GM19455 (cell line): Measurements from ENCODE around the gene FHIT.

ENCODE experiments used
- ATAC-seq: cut with Tn5 transposase; IDR thresholded peaks from one replicate; pipeline ENCODE4 v1.9.1; 2021; ENCODE audit not compliant: unreplicated experiment

Gene FHIT

DNA sequence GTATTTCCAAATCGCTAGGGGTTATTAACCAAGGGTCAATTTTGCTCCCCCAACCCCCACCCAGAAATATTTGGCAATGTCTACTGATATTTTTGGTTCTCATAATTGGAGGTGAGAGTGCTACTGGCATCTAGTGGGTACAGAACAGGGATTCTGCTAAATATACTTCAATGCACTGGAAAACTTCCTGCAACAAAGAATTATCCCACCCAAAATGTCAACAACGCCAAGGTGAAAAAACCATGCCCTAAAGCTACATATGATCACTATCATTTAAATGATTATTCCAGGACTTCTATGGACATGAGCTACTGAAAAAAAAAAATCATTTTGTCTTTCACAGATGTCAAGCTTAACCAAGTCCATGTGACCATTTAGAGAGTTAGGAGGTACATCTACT, 867.9 kb downstream of the FHIT start:
- ATAC-seq: no peak

DNA sequence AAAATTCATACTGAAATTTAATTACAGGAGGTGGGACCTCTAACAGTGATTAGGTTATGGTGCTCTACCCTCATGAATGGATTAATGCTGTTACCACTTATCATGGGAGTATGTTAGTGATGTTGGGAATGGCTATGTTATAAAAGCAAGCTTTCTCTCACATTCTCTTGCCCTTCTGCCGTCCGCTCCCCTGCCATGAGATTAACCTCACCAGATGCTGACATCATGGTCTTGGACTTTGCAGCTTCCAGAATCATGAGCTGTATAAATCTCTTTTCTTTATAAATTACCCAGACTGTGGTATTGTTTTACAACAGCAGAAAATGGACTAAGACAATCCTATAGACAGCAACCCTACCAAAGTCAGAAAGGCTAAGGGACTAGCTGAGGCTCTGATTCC, 884.8 kb downstream of the FHIT start:
- ATAC-seq: no peak

DNA sequence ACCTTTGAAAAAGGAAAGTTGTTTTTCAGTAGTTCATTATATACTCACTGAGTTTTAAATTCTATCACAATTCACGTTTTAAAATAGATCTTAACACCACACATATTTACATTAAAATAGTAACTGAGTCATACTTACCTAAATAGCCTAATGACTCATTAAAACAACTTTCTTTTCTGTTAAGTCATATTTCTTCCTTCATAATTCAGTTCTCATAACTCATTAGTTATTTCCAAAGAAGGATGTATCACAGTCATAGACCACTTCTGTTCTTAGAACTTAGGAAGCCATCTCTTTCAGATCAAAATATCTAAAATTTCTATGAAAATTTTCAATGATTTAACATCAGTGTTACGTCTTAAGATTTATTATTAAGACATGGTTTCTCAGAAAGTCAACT, 885.9 kb downstream of the FHIT start:
- no peak for ATAC-seq

DNA sequence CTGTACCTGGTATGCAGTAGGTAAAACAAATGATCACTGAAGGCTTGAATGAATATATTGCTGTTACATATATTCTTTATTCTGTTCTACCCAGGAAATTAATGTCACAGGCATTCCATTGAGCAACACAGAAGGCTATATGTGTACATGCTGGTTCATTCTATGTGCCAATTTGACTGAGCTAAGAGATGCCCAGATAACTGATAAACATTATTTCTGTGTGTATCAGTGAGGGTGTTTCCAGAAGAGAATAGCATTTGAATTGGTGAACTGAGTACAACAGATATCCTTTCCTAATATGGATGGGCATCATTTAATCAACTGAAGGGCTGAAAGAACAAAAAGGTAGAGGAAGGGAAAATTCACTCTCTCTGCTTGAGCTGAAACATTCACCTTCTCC, 886.8 kb downstream of the FHIT start:
- ATAC-seq: no peak

DNA sequence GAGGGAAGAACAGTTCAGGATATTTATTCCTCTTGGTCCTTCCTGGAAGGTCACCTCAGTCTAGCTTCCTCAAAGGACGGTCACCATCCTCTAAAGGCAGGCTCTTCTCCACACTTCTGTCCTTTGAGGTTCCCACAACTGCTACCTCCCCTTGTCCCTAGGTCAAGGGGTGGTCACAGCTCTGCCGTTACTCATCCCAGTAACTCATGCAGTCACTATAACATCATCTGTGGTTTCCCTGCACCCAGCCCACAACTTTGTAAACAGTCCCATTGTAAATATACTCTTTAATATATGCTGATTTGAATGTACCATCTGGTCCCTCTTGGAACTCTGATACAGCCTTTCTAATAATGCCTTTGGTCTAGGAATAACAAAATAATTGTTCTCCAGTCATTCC, 887.4 kb downstream of the FHIT start:
- ATAC-seq: no peak

DNA sequence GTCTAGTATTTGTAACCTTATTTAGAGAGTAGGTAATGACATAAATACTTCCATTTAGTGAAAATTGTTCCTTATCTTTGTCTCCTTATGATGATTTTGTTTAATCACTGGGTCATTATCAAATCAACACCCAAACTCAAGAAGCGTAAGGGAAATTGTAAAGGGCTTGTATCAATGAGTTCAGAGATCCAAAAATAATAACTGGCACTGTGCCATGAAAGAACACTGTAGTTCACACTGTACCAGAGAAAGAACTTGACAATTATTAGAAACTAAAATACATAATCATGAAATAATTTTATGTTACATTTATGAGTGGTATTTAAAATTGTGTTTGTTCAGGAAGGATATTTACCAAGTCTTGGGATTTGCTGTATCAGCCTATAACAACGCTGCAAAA, 895.4 kb downstream of the FHIT start:
- no peak for ATAC-seq

DNA sequence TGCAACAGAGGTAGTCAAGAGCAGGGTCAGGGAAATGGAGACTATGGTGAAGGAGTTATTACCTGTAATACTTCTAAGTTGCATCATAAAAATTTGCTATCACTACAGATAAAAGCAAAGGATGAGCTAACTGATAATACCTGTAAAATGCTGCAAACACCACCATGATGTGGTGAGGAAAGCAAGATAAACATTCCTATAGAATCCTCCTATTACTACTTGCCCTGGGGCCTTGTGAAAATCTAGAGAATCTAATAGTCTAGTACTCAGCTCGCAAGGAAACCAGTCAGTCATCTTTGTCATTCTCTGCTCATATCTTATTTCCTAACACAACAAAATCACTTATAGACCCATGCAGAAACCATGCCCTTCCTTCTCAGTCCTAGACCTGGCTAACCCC, 899.8 kb downstream of the FHIT start:
- no peak for ATAC-seq

DNA sequence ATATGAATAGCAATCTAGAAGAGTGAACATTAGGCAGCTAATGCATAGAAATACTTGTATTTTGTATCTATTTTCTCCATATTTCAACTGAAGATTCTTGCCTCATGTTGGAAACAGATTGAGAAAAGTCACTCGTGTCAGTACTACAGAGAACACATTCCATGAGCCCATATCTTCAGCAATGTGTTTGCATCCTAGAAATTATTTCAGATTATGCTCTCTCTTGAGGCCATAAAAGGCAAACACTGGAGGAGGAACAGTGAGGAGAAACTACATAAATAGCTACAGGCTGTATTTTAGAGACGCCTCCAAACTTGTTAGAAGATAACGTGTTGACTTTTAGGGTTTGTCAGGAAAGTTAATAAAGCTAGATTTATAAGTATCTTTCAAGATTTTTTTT, 906.9 kb downstream of the FHIT start:
- ATAC-seq: no peak

DNA sequence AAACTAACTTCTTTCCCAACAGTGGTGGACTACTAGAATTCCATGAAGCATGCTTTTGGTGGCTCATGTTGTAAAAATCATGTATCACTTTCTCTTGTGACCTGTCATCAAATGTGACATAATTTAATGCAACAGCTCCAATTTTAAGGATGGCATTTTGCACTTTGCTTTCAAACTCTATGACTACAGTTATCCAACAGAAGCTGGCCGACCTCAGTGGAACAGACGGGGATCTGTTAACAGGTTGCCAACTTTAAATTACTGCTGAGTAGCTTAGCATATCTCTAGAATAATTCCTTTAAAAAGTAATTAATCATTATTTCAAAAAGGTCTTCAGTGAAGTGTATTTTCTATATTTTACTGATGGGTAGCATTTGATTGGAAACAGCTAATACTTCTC, 907.4 kb downstream of the FHIT start:
- ATAC-seq: no peak

DNA sequence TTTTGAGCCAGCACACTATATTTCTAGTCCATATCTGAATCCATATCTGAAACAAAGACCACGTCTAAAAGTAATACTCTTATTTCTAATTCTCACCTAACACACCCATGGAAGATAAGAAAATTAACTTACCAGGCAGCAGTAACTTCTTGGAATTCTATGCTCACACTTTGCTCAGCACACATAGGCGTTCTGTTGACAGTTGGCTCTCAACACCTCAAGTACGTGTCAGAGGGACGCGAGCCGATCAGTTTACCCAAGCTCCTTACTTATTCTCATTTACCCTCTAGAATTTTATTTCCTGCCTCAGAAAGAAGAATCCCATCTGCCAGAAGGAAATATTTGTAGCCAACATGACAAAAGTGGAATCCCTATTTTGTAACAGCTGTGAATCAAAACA, 911.9 kb downstream of the FHIT start:
- ATAC-seq: no peak

DNA sequence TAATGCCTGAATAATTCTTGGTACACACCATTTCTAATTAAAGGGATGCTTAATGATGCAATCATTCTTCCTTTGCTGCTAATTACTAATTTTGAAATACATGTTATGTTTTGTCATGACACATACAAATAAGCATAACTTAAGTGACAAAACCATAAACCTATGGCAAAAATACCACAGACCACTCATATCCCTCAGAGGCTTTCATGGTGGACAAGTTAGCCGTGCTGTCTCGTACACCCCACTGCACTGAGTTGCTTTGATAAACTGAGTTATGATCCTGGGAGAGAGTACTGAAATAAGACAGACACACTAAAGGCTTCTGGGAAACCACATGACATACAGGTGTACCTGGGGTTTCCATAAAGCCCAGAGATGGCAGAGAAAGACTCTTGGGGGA, 913.8 kb downstream of the FHIT start:
- ATAC-seq: no peak

DNA sequence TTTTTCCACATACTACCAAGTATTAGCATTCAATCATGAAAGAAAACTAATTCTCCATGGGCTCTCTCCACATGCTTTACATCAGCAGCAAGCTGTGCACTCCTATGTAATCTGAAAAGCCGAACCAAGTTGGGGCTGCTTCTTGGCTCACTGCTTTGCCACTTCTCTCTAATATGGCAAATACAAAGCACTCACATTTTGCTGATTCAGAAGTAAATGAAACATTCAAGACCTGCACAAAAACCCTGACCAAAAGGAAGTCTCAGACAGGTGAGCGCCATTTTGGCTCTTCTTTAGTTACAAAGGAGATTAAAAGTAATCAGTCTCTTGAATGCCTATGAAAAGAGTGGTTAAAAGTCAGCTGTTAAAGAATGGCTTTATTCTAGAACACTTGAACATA, 915.2 kb downstream of the FHIT start:
- no peak for ATAC-seq

DNA sequence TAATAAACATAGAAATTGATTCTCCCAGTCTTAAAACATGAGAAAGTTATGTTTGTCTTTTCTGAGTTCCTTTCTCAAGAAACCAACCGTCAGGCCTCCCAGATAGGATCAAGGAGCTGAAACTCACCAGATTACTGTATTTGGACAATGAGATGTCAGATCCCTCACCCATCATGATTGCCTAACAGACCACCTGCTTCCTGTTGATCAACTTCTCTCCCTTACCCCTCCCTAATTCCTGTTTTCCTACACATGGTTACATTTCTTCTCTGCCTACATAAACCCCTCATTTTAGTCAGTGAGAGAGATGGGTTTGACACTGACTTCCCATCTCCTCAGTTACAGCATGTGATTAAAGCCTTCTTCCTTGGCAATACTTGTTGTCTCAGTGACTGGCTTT, 917.5 kb downstream of the FHIT start:
- no peak for ATAC-seq

DNA sequence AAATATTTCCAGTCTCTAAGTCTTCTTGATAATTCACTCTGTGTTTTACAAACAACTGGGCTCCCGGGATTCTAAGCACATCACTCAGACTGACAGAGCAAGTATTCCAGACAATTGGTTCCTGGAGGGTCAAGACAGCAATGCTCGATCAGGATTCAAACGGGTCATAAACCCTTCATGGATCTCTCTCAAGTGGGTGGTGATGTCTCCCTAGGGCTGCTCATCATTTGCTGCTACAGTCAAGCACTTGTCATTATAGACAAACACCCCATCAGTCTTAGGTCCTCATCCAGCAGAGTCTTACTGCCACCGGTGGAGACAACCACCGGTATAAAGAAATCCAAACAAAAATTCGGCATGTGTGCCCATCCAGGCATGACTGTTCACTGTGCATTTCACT, 921.1 kb downstream of the FHIT start:
- ATAC-seq: no peak

DNA sequence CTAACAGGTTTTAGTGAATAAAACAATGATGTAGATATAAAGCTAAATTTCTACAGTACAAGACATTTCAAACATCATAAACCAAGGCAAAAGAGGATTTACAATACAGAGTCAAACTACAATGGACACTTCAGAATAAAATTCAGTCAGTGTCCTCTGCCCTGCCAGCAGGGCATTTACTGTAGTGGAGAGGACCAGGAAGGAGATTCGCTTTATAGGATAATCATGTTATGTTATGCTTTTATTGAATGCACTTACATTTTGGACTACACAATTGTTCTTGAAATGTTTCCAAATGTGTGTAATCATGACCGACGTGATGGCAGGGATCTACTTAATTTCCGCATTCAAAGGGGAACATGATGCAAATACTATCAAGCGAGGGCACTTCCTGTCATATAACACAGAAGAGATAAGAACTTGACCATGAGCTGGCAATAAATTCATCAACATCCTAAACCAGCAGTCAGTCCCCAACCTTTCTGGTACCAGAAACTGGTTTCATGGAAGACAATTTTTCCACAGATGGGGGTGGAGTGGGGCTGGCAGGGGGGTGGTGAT, 925.6 kb downstream of the FHIT start:
- ATAC-seq: no peak

DNA sequence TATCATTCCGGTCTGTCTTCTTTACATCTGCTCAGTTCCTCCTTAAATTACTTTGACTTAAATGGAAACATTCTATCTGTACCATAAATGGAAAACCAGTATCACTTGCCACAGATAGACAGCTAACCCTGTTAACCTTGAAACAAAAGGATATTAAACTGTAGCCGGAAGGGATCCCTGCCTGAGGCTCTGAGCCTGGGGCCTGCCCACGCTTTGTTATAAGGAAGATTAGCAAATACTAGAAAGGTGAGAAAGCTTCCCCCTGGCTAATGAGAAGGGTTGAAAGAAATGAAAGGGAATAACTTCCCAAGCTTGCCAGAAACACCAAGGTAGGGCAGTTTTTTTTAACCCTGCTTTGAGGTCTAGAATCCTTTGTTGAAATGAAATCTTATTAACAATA, 927.6 kb downstream of the FHIT start:
- ATAC-seq: no peak

DNA sequence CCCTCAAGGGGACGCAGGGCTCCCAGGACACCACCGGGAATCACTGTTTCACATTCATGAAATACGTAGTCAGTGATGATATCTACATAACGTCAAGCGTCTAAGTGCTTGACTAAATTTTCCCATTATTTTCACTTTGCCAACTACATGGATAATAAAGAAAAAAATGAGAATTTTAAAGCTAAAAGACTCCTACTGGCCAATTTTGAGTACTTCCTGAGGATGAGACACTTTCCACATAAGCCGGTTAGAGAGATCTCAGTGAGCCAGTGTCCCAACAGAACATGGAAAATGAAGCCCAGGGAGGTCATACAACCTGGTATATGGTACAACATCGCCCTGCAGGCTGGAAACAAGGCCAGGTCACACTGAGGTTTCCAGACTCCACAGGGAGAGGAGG, 928.1 kb downstream of the FHIT start:
- no peak for ATAC-seq

DNA sequence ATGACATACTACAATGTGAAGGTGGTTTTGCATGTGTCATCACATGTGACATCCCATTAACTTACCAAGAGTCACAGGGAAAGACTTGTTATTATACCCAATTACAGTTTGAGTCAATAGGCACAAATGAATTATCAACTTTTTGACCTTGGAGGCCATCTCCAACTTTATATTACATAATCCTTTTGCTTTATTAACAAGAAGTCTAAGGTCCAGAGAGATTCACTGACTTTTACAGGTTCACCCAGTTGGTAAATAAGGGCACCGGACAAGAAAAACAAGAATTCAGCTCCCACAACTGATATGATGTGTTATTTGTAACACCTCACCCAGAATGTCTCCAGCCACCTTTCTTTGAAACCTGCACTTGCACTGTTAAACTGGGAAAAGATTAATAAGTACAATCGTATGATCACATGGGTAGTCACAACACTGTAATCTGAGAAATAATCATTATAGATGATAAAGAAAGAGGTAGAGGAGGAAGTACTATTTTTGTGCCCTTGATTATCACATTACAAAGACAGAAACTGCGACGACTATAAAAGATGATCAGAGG, 928.9 kb downstream of the FHIT start:
- no peak for ATAC-seq

DNA sequence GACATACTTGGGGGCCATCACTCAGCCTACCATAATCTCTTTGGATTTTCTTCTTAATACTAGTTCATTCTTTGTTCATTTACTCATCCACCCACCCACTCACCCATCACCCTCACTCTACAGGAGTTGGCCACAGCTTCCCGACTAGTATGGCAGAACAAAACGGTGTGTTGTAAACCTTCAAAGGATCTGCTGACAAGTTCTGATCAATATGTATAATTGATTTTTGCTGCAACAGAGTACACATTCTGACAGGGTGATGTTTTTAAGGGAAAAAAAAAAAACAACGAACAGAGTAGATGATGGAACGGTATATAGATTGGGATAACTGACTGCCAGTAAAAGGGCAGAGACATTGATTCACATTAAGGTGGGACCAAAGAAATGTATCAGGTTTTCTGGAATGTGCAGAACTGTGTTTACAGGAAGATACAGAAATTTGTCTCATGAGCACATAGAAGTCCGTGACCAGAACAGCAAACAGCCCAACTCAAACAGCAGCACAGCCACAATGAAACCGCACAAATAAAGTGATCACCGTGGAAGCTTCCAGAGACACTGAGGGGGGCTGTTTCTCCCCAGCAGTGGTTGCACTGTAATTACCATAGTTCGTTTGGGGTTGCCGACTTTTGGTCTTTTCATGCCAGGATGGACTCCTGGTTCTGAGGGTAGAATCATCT, 931.9 kb downstream of the FHIT start:
- ATAC-seq: no peak

DNA sequence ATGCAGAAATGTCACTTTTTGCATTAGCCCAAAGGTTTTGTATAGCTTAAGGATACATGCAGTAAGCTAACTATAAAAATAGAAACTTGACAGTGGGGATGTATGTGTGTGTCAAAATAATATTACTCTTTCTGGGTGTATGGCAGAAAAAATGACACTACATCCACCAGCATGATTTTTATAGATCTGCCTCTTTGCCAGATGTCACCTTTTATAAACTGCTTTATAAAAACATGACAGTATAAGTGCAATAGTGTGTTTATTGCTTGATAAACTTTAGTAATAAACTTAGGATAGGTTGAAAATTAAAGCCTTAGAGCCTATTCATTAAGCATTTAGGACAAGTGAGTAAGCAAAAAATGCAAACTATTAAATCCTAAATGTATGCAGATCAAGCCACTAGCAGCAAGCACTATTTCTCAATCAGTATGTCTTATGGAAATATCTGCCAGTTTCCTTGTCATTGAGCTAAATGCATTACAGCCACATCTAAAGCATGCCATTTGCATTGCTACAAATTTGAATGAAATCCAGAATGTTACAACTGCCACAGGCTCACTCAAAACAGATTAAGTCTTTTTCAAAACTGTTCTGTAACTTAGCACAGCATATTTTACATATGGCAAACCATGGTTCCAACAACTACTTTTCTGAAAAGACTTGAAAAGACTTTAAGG, 935.0 kb downstream of the FHIT start:
- ATAC-seq: no peak

DNA sequence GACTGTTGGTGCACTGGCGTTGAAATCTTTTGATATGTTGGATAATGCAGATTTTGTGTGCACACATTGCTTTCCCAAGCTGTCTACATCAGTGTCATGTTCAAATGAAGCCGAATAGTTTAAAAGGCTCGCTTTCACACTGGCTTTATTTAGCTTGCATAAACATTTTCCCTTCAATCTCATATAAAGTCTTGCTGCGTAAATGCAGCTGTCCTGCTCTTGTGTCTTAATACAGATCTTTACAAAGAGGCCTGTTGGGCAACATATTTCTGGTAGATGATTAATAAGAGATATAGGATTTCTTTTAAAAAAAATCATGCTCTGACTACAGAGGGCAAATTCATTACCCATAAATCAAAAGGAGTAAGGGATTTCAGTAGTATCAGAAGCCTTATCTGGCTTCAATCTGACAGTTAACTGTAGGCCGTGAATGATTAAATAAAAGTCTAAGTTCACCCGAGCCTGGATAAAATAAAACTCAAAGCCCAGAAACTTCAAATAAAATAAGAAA, 937.2 kb downstream of the FHIT start:
- ATAC-seq: no peak

DNA sequence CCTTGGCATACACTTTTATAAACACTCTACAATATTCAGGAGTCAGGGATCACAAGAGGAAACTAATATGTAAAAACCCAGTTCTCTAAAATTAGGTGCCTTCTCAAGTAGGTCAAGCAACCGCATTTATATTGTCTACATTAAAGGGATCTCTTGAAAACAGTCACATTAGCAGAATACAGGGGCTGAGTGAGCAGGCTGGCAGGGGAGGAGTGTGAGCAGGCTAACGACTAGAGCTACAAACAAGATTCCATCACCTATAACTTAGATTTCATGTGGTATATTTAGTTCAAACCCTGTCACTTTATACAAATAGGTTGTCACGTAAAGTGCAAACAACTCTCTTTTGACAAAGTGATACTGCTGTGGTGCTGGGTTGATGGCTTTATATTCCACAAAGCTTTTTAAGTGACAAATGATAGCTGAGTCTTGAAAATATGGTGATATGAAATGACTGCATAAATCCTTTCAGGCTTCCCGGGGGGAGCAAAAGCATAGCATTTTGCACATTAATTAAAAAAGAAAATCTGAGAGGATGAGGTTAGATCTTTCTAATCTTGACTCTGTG, 937.9 kb downstream of the FHIT start:
- no peak for ATAC-seq
